HG03457 (cell line): Measurements from ENCODE around the gene RET.

Experiments
- ATAC-seq: cut with Tn5 transposase; IDR thresholded peaks from one replicate; pipeline ENCODE4 v1.9.1; 2021; ENCODE audit warnings: moderate number of reproducible peaks; ENCODE audit not compliant: unreplicated experiment

Gene RET

DNA sequence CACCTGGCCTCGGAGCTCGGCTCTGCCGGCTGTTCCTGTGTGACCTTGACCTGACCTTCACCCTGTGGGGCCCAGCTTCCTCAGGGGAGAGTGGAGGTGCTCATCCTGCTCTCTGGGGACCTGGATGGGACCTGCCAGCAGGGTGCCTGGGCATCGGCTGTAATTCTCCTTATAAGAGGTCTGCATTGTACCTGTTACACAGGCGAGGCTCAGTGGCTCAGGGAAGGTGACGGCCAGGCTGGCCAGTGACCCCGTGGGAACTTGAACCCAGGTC is 29.0 kb downstream of the RET start:
- ATAC-seq, result no peak

- ATAC-seq, result no peak
These were observed 29.6 kb downstream of the RET start for GRCh38 chr10:43106256-43107091.

GRCh38 chr10:43108951-43109350 is 32.1 kb downstream of the RET start:
- ATAC-seq, result no peak

DNA sequence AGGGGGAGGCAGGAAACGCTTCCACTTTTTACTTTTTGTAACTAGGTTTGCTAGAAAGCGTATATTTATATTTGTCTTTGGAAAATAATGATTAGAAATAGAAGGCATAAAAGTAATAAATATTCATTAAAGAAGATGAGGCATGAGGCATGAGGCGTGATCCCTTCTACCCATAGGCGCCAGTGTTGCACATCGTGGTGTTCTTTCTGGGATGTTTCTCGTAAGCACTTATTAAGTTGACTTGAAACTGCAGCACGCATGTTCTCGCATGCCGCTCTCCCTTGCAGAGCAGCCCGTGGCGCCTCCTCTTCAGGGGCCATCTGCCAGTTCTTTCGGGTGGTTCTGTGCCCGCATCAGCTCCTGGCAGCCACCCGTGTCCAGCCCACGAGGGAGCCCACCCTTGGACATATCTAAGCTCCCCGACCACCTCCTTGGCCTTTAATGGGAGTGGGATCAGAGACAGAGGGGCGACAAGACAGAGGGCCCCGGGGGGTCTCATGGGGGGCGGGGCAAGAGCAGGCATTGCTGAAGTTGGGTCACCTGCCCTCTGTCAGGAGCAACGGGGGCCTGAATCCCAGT is 32.9 kb downstream of the RET start:
- ATAC-seq, result no peak

GRCh38 chr10:43110338-43111071 is 33.6 kb downstream of the RET start:
- ATAC-seq, result no peak

DNA sequence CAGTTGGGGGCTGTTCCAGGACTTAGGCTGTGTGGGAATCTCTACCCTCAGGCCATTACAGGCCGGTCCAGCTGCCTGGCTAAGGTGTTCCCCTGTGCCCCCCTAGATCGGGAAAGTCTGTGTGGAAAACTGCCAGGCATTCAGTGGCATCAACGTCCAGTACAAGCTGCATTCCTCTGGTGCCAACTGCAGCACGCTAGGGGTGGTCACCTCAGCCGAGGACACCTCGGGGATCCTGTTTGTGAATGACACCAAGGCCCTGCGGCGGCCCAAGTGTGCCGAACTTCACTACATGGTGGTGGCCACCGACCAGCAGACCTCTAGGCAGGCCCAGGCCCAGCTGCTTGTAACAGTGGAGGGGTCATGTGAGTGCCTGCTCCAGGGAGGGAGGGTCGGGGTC is 34.2 kb downstream of the RET start:
- ATAC-seq, result no peak

- ATAC-seq, result no peak
These were observed 35.2 kb downstream of the RET start for GRCh38 chr10:43111921-43112607.

GRCh38 chr10:43112608-43112961 is 35.7 kb downstream of the RET start:
- ATAC-seq, result no peak

GRCh38 chr10:43113201-43114087 is 36.6 kb downstream of the RET start:
- ATAC-seq, result no peak

DNA sequence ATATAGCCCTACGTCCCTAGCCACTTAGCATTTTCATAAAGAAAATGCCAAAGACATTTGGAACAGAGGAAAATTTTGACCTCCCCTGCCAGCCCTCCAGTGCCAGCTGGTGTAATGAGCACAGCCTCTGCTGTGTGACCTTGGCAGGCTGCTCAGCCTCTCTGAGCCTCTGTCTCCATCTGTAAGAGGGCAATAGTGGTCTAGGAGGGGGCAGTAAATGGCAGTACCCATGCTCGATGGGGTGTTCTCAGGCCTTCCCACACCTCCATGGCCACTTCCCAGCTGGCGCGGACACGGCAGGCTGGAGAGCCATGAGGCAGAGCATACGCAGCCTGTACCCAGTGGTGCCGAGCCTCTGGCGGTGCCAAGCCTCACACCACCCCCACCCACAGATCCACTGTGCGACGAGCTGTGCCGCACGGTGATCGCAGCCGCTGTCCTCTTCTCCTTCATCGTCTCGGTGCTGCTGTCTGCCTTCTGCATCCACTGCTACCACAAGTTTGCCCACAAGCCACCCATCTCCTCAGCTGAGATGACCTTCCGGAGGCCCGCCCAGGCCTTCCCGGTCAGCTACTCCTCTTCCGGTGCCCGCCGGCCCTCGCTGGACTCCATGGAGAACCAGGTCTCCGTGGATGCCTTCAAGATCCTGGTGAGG is 37.3 kb downstream of the RET start:
- no peak for ATAC-seq

DNA sequence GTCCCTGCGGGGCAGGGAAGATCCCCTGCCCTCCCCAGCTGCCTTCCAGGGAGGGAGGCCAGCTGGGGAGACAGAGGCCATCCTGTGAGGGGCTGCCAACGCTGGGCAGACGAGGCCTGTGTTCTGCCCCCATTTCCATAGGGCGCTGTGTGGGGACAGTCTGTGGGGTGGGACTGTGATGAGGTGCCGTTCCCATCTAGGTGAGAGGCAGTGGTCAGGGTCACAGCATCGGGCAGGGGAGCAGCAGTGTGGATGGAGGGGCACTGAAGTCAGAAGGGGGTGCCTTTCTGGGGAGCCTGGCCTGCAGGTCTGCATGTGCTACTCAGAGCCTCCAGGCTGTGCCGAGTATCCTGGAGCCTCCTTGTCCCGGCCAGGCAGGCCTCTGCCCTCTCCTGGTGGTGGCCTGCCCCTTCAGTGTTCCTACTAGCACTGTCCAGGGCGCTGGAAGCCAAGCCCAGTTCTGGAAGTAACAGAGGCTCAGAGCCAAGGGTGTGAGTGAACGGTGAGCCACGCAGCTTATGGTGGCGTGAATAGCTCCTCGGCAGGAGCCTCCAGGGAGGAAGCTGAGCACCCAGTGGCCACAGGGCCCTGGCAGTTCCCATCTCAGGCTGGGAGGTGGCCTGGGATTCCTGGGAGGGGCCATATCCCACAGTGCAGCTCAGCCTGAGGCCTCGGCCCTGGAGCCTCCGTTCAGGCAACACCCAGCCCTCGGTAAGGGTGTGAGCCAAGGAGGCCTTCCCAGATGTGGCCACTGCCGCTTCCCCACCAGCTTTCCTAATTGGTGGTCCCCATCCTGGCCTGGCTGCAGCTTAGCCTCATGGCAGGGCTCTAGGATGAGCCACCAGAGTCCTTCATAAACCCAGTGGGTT is 38.1 kb downstream of the RET start:
- no peak for ATAC-seq

DNA sequence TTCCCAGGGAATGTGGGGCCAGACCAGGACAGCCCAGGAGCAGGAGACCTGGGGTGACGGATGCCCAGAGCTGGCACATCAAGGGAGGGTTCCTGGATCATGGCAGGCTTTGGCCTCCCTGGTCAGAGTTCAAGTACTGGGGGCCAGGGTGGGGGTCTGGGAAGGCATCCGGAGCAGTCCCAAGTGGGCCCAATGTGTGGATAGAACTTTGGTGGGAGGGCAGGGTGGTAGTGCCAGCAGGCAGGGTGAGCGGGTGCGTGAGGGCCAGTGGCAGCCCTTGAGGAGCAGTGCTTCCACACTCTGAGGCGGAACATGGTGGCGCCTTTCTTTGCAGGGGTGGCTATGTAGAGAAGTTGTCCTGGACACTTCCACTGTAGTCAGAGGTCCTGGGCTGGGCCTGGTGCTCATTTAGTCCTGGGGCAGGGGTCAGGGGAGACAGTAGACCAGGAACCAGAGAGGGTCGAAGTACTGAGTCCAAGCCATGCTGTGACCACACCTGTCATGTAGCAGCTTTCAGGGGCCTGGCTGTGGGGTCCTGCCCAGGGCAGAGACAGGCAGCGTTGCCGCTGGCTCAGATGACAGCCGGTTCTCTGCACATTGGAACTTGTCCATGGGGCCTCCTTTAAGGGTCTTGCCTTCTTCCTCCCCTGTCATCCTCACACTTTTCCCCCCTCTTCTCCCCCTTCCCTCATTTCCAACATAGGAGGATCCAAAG is 39.2 kb downstream of the RET start:
- ATAC-seq, result no peak

DNA sequence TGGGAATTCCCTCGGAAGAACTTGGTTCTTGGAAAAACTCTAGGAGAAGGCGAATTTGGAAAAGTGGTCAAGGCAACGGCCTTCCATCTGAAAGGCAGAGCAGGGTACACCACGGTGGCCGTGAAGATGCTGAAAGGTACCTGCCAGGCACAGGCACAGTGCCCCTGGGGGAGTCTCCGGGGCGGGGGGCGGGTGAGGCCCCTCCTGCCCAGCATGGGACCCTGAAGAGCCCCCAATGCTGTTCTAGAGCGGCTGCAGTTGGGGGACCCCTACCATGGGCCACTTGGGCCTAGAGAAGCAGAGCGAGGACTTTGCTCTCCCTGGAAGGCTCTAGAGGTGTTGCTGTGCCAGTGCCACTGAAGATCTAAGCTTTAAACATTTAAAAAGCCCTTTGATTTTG is 39.7 kb downstream of the RET start:
- ATAC-seq, result no peak

DNA sequence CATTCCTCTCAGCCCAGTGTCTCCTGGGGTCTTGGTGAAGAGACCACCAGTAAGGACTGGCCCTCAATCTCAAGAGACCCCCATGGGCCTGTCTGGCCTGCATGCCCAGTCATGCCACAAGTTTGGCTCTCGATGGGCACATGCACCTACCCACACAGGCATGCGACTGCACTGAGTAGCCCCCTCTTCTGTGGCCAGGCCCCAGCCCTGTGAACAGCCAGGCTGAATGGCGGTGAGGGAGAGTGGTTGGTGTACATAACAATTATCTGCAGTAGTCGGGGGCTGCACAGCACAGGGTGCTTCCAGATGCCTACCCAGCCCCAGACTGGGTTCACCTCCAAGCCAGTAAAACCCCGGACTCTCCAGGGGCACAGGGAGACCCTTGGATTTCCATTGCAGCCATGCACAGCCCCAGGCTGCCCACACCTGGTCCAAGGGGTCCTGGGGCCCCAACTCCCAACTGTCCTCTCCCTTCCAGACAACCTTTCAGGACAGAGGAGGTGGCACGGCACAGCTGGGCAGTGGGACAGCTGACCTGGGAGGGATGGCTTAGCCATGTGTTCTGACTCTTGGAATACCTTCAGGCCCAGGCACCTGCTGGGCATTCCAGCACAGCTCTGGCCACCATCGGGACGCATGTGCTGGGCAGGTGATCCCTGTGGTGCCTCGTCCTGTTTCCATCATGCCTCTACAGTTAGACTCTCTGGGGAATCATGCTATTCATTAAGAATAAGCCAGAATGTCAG is 40.3 kb downstream of the RET start:
- ATAC-seq, result no peak

DNA sequence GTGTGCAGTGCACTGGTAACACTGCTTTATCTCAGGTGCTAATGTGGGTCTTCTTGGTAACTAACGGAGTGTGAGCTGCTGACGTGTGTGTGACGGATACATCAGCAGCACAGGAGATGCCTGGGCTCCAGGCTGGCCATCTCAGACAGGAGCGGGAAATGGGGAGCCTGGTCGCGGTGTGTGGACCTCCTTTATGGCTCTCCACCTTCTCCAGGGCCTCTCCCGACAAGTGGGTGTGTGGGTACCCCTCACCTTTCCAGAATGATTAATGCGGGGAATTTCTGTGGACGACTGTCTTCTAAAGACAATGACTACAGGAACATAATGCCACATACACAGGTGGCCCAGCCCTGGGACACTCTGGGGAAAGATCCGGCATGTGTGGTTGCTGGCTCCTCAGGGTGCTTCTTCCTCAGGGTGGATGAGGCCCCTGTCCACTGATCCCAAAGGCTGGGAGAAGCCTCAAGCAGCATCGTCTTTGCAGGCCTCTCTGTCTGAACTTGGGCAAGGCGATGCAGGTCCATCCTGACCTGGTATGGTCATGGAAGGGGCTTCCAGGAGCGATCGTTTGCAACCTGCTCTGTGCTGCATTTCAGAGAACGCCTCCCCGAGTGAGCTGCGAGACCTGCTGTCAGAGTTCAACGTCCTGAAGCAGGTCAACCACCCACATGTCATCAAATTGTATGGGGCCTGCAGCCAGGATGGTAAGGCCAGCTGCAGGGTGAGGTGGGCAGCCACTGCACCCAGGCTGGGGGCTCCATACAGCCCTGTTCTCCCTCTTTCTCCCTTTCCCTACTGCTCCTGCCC is 41.1 kb downstream of the RET start:
- no peak for ATAC-seq

DNA sequence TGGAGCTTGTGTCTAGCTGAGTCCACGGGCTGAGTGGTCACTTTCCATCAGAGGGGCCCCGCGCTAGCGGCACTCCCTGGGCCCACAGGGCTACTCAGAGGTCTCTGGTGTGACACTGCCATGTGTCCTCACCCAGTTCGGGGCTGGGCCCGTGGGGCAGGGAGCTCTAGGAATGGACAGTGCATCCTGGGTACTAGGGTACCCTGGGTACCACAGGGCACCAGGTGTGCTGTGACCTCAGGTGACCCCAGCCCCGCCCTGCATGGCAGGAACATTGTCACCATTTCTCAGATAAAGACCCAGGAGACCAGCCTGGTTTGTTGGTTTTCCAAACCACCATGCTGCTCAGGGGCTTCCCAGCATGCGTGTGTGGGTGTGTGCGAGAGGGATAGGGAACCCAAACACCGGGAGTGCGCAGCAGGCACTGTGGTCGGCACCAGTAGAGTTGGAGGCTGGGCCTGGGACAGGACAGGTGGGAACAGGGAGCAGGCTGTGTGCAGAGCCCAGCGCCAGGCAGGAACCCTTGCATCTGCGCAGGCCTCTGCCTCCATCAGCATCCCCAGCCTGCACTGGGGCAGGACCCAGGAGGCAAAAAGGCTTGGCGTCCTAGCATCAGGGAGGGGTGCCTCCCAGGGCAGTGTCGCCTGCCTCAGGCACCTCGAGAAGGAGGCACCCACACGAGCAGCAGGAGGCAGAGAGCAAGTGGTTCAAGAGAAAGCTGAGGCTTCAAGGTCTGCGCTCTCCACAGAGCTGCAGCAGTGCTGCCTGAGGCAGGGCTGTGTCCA is 42.0 kb downstream of the RET start:
- no peak for ATAC-seq
